ENCODE data around the gene CRISPLD2.
"Not testable (repeated sequence)": the region's sequence is repeated elsewhere in the genome, so short reads cannot be mapped to it uniquely, and the experiment has no call there.

CRISPLD2 gene

DNA sequence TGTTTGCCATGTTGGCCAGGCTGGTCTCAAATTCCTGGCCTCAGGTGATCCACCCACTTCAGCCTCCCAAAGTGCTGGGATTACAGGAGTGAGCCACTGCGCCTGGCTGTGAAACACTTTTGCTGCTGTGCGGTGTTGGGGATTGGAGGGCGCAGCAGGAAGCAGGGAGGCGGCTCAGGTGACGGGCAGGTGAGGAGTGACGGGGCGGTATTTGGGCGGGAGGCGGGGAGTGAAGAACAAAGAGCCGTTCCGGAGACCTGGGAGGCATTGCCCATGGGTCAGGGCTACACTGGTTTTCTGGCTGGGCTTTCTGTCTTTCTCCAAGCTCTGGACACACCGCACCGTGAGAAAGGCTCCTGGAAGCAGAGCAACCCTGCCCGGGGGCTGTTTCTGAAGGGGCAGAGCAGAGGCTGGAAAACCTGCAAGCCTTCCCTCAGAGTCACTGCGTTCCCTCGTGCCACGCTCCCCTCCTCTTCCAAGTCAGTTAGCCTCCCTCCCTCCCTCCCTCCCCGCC, 22.1 kb downstream of the CRISPLD2 start:
- no peak for DNase-seq

DNA sequence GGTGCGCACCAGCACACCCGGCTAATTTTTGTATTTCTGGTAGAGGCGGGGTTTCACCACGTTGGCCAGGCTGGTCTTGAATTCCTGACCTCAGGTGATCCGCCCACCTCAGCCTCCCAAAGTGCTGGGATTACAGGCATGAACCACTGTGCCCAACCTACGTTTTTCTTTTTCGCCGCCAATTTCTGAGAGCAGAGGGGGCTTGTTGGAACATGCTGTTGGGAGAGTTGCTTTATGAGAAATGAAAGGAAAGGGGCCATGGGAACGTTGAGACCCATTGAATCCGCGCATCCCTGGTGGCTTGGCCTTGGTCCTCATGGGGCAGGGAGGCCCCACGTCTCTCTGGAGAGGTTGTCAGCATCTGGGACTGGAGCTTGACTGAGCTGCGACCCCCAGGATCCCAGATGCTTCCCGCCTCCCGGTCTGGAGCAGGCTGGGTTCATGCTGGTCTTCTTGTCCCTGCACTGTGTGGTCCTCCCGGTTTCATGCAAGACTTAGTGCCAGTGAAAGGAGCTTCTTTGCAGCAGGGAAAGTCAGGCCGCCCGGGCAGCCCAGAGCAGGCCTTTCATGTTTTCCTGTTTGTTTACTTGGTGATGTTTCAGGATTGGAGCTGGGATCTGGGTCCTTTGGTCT, 22.8 kb downstream of the CRISPLD2 start:
- DNase-seq, result no peak

DNA sequence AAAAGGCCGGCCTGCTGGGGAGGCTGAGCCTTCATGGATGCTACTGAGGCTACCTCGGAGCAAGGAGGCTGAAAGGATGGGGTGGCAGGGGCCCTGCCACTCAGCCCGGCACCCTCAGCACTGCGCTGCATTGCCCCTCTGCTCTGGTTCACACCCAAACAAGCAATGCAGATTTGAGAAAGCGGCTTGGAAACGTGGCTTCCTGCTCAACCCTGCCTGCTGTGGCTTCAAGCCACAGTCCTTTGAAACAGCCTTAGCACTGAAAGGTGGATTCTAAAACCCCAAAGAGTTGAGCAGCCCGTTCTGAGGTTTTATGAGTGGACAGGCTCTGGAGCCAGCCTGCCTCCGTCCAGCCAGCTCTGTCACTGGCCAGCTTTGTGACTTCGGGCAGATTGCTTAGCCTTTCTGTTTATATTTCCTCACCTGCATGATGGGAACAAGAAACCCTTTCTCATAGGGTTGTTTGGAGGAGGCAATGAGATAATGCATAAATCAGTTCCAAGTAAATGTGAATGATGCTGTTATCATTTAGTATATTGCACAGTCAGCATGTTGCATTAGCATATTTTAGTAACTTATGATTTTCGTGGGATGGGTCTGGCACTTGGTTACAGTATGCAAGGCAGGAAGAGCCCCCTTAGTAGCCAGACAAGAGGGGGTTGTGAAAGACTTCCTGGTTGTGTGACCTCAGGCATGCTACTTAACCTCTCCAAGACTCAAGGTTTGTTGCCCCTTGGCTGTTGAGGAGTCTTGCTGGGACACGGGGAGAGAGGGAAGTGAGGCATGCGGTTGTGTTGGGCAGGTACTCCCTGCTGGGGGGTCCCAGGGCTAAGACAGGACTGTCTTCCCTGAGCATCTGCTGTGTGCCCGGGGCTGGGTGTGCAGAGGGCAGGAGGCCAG, 23.6 kb downstream of the CRISPLD2 start:
- DNase-seq, result no peak

DNA sequence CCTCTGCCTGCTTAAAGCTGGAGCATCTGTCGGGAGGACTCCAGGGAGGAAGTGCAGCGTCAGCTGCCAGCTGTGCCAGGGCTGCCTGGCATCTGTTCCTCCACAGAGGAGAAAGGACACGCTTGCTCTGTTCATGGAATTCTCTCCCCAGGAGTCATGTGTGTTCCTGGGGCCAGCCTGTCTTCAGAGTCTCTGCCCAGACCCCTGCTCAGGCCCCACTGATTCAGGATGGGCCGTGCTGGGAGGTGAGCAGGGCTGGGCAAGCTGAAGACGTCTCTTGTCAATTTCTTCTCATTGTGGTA, 24.2 kb downstream of the CRISPLD2 start:
- no peak for DNase-seq

DNA sequence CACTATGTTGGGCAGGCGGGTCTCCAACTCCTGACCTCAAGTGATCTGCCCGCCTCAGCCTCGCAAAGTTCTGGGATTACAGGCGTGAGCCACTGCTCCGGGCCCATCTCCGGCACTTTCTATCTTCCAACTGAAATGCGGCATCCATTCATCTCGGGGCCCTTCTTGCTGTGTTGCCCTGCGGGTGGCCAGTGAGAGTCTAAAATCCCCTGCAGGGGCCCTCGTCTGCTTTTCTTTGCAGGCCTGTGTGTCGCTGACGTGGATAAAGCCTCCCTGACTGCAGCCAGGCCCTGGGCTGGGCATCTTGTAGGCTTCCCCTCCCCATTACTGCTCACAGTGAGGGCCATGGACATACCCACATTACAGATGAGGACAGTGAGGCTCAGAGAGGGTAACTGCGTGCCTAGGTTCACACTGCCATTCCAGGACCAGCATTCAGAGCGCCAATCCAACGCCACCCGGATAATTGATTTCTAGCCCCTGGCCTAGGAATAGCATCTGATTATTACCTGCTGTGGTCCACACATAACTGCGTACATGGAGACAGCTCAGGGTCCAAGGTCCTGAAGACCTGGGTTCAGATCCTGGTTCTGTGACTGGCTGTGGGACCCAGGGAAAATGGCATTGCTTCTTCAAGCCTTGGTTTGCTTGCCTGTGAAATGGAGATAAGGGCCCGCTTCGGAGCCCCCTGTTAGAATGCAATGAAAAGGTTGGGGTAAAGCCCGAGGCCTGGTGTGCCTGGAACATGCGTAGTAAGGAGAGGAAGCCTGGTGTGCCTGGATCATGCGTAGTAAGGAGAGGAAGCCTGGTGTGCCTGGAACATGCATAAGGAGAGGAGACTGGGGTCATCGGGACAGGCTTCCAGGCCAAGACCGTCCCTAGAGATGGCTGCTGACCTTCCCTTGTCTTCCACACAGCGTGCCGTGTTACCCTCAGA, 25.0 kb downstream of the CRISPLD2 start:
- no peak for DNase-seq

DNA sequence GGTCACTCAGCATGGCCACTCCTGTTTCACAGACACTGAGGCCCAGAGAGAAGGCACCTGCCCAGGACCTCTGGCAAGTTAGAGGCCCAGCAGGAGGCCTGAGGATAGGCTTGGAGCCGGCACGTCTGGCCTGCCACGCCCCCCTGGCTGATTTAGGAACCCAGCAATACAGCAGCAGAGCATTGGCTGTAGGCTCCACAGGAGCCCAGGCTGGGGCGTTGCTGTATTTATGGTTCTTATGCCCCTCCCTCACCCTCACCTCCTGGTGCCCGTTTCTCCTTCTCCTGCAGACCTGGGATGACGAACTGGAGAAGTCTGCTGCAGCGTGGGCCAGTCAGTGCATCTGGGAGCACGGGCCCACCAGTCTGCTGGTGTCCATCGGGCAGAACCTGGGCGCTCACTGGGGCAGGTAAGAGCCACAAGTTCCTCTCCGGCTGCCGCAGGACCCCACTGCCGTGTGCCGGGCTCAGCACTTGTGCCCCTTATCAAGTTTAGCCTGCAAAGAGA, 25.8 kb downstream of the CRISPLD2 start:
- no peak for DNase-seq

DNA sequence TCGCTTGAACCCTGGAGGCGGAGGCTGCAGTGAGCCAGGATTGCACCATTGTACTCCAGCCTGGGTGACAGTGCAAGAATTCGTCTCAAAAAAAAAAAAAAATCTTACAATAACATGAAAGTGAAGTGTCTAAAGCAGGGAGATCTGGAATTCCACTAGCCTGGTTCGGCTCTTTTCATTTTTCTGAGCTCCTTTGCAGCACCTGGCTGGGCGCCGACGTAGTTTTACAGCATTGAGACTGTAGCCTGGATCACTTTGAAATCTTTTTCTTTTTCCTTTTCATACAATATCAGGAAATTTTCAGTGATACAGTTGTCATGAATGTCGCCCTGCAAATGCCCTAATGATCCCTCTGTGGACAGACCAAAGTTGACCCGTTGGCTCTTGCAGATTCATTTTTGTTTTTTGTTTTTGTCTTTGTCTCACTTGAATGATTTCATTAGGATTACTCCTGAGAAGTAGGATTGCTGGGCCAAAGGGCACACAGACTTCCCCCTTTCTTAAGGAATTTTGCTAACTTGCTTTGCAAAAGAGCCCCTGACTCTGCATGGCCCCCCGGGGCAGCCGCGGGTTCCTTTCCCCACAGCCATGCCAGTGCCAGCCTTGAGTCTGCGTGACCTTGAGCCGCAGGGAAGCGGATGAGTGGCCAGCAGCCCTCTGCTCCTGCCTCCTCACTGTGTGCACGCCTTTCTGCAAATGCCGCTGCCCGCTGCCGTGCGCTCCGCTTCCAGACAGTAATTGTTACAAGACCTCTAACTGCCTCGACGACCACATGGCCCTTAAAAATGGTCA, 28.0 kb downstream of the CRISPLD2 start:
- DNase-seq, result no peak

DNA sequence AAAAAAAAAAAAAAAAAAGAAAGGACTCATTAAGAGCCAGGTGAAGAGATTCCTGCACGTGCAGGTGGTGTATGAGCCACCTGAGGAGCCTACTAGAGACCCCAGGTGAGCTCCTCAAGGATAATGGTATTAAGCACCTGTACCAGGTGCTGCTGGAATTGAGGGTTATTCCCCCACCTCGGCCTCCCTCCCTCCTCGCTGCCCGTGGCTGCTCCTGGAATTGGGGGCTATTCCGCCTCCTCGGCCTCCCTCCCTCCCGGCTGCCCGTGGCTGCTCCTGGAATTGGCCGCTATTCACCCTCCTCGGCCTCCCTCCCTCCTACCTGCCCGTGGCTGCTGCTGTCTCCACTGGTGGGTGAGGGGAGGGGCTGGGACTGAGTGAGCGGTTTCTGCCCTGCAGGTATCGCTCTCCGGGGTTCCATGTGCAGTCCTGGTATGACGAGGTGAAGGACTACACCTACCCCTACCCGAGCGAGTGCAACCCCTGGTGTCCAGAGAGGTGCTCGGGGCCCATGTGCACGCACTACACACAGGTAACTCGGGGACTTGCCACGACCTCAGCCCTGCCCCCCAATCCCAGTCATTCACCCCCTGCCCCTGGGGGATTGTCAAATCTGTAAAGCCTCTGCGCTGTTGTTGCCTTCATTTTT, 29.3 kb downstream of the CRISPLD2 start:
- DNase-seq, result no peak

DNA sequence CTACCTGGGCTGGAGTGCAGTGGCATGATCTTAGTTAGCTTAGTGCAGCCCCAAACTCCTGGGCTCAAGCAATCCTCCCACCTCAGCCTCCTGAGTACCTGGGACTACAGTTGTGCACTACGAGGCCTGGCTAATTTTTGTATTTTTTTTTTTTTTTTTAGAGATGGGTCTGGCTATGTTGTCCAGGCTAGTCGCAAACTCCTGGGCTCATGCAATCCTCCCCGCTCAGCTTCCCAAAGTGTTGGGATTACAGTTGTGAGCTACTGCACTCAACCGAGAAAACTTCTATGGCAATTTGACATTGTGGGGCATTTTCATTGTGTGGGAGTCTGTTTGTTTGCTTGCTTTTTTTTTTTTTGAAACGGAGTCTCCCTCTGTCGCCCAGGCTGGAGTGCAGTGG, 30.0 kb downstream of the CRISPLD2 start:
- DNase-seq, result no peak

DNA sequence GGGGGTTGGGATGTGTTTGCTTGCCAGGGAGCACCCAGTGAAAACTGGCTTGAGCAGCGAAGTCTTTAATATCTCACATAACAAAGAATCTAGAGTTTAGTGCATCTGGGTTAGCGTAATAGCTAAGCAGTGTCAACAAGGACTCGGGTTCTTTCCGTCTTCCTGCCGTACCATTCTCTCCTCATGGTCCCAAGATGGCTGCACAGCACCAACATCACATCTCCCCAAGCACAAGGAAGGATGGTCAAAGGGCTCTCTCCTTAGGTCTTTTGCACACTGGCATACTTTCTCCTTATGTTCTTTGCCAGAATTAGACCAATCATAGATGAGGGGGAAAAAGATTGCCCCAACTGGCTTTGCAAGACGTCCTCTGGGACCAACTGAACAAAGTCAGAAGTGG, 30.9 kb downstream of the CRISPLD2 start:
- DNase-seq, result no peak

DNA sequence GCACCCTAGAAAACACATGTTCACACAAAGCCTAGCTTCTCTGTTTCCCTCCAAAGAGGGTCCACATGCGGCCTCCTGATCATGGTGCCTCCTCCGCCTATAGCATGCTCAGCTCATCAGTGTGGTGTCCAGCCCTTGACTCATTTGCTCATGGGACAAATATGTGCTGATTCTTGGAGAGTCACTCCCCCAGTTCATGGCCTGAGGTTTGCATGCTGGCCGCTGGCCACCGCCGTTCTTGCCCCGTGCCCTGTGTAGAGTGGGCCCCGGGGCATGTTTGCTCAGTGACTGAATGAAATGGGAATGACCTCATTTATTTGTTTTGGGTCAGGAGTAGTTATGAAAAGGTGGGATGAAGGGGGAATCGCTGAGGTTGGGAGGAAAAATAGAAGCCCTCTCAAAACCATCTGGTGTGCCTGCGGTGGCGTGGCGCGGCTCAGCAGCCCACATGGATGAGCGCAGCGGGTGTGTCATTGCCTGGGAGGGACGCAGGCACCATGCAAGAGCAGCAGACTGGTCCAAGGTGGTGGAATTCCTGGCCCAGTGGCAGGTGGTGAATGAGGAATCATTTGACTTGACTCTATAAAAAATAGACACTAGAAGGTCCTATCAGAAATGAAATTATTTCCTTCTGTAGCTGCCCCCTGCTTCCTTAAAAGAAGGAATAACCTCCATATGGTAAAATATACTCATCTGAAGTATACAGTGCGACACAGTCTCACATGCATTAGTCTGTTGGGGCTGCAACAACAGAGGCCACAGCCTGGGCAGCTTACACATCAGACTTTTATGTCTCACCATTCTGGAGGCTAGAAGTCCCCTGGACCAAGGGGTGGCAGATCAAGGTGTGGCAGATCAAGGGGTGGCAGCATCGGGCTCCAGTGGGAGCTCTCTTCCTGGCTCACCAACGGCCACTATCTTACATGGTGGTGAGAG, 31.7 kb downstream of the CRISPLD2 start:
- no peak for DNase-seq

DNA sequence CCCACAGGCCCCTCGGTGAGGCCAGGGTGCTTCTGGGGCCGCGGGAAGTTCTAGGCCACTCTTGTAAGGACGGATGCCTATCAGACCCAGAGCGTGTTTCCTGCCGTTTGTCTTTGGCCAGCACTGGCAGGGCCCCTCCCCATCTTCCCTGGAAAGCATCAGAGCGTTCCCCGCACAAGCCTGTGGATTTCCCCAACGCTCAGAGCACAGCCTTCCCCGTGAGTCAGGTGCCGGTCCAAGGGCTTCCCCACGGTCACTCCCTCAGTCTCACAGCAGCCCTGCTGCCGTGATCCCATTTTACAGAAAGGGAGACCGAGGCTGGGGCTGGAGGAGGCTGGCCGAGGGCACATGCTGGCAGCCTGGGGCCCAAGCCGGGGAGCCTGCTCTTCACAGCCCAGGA, 33.7 kb downstream of the CRISPLD2 start:
- DNase-seq, result no peak

DNA sequence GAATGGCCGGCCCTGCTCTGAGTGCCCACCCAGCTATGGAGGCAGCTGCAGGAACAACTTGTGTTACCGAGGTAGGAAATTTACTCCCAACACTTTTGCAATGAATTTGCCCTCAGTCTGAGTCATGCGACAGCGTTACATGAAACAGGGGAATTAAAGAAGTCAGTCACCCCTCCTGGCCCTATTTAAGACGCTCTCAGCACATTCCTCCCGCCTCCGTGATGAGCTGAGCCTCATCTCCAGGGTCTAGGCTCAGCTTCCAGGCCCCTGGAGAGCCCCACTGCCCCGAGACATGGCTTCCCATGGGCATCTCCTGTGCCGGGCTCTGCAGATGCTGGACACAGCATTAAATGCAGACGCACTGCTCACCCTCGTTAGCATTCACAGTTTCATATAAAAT, 35.0 kb downstream of the CRISPLD2 start:
- DNase-seq, result no peak

DNA sequence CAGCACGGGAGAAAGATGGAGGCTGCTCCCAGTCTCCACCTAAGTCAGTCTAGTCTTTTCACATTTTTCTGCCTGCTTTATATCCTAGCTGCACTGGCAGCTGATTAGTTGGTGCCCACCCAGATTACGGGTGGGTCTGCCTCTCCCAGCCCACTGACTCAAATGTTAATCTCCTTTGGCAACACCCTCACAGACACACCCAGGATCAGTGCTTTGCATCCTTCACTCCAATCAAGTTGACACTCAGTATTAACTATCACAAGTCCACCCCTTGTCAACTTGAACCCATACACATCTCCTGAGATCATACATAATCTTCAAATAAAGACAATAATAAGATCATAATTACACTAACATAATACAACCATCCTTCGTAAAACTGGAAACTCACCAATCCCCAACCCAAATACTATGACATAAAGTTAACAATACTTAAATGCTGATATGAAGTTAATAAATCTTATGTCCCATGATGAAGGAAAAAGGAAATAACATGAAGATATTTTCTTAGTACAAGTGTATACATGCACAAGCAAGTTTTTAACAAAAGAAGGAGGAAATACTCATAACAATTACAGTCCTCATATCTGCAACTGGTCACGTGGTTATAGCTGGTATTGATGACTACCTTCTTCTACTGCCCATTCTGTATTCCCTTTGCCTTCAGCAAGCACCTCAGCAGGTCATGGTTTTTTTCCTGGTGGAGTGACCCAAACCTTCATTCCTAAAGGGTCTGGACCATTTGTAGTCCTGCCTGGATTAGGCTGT, 35.8 kb downstream of the CRISPLD2 start:
- DNase-seq, result not testable (repeated sequence)

DNA sequence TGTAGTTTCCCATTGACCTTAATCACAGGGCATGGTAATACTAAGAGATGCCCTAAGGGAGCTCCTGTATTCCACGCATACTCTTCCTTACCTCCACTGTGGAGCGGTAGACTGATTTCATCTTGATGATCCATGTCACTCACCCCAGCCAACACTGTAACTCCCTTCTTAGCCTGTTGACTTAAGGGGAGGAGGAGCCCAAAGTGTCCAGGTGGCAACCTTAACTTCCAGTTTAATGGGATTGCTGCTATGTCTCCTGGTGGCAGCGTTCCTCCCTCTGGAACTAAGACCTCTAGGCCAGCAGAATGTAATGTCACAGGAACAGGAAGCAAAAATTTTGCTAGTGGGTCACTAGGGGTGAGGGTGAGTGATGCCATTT, 36.4 kb downstream of the CRISPLD2 start:
- not testable (repeated sequence) for DNase-seq

DNA sequence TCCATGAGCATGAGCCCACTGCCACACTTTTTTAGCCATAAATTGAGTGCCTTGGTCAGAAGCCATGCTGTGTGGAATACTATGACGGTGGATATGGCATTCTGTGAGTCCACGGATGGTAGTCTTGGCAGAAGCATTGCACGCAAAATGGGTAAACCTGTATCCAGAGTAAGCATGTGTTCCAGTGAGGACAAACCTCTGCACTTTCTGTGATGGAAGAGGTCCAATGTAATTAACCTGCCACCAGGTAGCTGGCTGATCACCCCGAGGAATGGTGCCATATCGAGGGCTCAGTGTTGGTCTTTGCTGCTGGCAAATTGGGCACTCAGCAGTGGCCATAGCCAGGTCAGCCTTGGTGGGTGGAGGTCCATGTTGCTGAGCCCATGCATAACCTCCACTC, 37.0 kb downstream of the CRISPLD2 start:
- DNase-seq, result not testable (repeated sequence)

DNA sequence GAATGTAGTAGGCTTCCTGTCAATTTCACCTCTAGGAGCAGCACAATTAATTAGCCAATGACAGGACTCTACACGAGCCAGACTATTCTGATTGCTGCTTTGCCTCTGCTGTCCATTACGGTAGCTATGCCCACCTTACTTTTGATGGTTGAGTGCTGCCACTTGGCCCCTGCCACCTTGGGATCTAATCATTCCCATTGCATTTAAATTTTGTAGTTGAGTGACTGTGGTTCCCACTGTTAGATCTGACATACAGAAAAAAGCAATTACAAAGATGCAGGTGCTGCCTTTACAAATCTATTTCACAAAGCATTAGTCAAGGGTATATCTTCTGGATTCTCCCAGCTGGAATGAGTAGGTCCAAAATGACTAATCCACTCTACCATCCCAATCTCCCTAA, 39.9 kb downstream of the CRISPLD2 start:
- no peak for DNase-seq

DNA sequence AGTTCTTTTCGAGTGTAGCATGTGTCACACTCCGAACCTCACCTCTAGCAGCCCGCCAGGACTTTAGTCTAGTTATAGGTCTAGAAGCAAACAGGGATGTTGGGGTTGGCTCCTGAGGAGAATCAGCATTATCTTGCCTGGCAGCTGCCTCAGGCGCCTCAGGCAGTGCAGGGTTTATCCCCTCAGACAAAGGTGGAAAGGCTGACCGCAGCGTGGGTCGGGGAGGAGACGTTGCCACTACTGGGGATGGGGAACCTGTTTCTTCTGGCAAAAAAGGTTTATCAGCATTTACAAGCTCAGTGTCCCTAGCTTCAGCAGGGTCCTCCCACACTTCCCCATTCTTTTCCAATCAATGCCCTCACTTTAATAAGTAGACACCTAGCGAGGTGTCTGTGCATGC, 40.6 kb downstream of the CRISPLD2 start:
- no peak for DNase-seq

DNA sequence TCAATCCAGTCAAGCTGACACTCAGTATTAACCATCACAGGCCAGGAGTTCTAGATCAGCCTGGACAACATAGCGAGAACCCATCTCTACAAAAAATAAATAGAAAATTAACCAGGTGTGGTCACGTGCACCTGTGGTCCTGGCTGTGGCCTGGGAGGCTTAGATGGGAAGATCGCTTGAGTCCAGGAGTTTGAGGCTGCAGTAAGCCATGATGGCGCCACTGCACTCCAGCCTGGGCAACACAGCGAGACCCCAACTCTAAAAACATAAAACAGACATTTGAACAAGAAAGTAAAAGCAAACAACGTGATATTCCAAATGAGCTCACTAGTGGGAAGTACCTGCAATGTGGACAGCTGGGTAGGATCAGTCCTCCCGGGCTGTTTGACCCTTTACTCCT, 41.9 kb downstream of the CRISPLD2 start:
- DNase-seq, result no peak

All from CD4-positive, alpha-beta T cell treated with Interleukin-15 for 1 hour (primary cell).